Loucy (cell line): ENCODE measurements around the gene CORO7.
A peak's percentile ranks its signal among the peaks of the same experiment; 100 is the strongest.

Source experiments
- H2AFZ ChIP-seq: fragments of 200-600 bp; sonication (generic); 2 replicates; pipeline ENCODE4 v1.6.0; 2016; ENCODE audit warnings: antibody characterized with exemption, mild to moderate bottlenecking, low read length, moderate library complexity
- H3F3A ChIP-seq: fragments of 200-600 bp; 2 replicates; pipeline ENCODE4 v1.6.0; 2016; ENCODE audit warnings: antibody characterized with exemption, low read depth, mild to moderate bottlenecking
- H3K27me3 ChIP-seq: fragments of 200-600 bp; sonication (generic); 2 replicates; pipeline ENCODE4 v1.6.1; 2014; ENCODE audit warnings: low read length, mild to moderate bottlenecking; ENCODE audit not compliant: insufficient read depth, poor library complexity, severe bottlenecking
- H3K36me3 ChIP-seq: fragments of 200-600 bp; sonication (generic); 2 replicates; pipeline ENCODE4 v1.6.1; 2016; ENCODE audit warnings: low read length; ENCODE audit not compliant: insufficient read depth
- H3K4me1 ChIP-seq: fragments of 200-600 bp; sonication (generic); 2 replicates; pipeline ENCODE4 v1.5.1; 2014; ENCODE audit warnings: low read length, mild to moderate bottlenecking; ENCODE audit not compliant: insufficient read depth, poor library complexity, severe bottlenecking
- H3K4me2 ChIP-seq: fragments of 200-600 bp; sonication (generic); 2 replicates; pipeline ENCODE4 v1.6.0; 2014; ENCODE audit warnings: antibody characterized with exemption, low read length, low read depth, mild to moderate bottlenecking; ENCODE audit not compliant: poor library complexity, severe bottlenecking
- H3K4me3 ChIP-seq: fragments of 200-600 bp; sonication (generic); 2 replicates; pipeline ENCODE4 v1.5.1; 2014; ENCODE audit warnings: low read length, mild to moderate bottlenecking, mixed read lengths; ENCODE audit not compliant: poor library complexity, severe bottlenecking
- H3K79me2 ChIP-seq: fragments of 200-600 bp; sonication (generic); 2 replicates; pipeline ENCODE4 v1.6.1; 2014; ENCODE audit warnings: low read length; ENCODE audit not compliant: insufficient read depth
- H3K9ac ChIP-seq: fragments of 200-600 bp; sonication (generic); 2 replicates; pipeline ENCODE4 v1.6.0; 2014; ENCODE audit warnings: mild to moderate bottlenecking, low read depth, low read length, moderate library complexity; ENCODE audit not compliant: poor library complexity, severe bottlenecking
- H3K9me2 ChIP-seq: fragments of 200-600 bp; sonication (generic); replicated peaks from 2 replicates; pipeline ENCODE4 v1.6.1; 2016; ENCODE audit warnings: low read depth, low read length, mixed read lengths
- H3K9me3 ChIP-seq: fragments of 200-600 bp; sonication (generic); 2 replicates; pipeline ENCODE4 v1.6.1; 2014; ENCODE audit warnings: mild to moderate bottlenecking, antibody characterized with exemption, low read length, low read depth; ENCODE audit not compliant: insufficient read depth
- H4K20me1 ChIP-seq: fragments of 200-600 bp; sonication (generic); 2 replicates; pipeline ENCODE4 v1.6.0; 2014; ENCODE audit warnings: antibody characterized with exemption, low read length, mild to moderate bottlenecking; ENCODE audit not compliant: insufficient read depth, poor library complexity, severe bottlenecking
- CTCF ChIP-seq: fragments of 200-600 bp; sonication (generic); conservative IDR thresholded peaks from 2 replicates; pipeline ENCODE4 v1.5.1; 2014; ENCODE audit warnings: mild to moderate bottlenecking, antibody characterized with exemption, low read length
- EZH2phosphoT487 ChIP-seq: fragments of 200-600 bp; IDR thresholded peaks from 2 replicates; pipeline ENCODE4 v1.6.1; 2018; ENCODE audit warnings: antibody characterized with exemption, mild to moderate bottlenecking, moderate library complexity, borderline replicate concordance

Gene CORO7

GRCh38 chr16:4415538-4416199, 727 bp downstream of the CORO7 start:
- H2AFZ ChIP-seq, result peak overlapping the region; percentile 69
- H3K9ac ChIP-seq, result peak overlapping the region; percentile 78
- H3K36me3 ChIP-seq, result no peaks in the 10 kb centered on the region
- H3K4me2 ChIP-seq, result peak overlapping the region; percentile 71
- H3F3A ChIP-seq, result no peaks in the 10 kb centered on the region
- peaks cover 33% of the 10 kb centered on the region for H3K79me2 ChIP-seq
- no peaks in the 10 kb centered on the region for H3K9me2 ChIP-seq
- H4K20me1 ChIP-seq, result peaks cover 19% of the 10 kb centered on the region
- no peaks in the 10 kb centered on the region for H3K27me3 ChIP-seq
- H3K9me3 ChIP-seq, result no peaks in the 10 kb centered on the region
- peaks cover 5% of the 10 kb centered on the region for H3K4me1 ChIP-seq
- TF ChIP-seq CTCF, result no peak
- TF ChIP-seq EZH2phosphoT487, result no peak
- peak overlapping the region; percentile 89 for H3K4me3 ChIP-seq

GRCh38 chr16:4414187-4414917, 2.0 kb downstream of the CORO7 start:
- Histone ChIP-seq H3F3A (no peaks in the 10 kb centered on the region), H4K20me1 (peaks cover 19% of the 10 kb centered on the region), H3K9ac (peak overlapping the region; percentile 78), H3K9me2 (no peaks in the 10 kb centered on the region), H3K79me2 (peaks cover 33% of the 10 kb centered on the region), H3K27me3 (no peaks in the 10 kb centered on the region), H3K4me3 (peak overlapping the region; percentile 89), H2AFZ (no peak overlapping the region), H3K4me2 (peak overlapping the region; percentile 71), H3K36me3 (no peaks in the 10 kb centered on the region), H3K9me3 (no peaks in the 10 kb centered on the region), H3K4me1 (peaks cover 5% of the 10 kb centered on the region)
- no peak for TF ChIP-seq EZH2phosphoT487
- no peak for TF ChIP-seq CTCF

- no peak for TF ChIP-seq EZH2phosphoT487
- no peak for TF ChIP-seq CTCF
- H3F3A ChIP-seq, result no peaks in the 10 kb centered on the region
- H3K9me3 ChIP-seq, result no peaks in the 10 kb centered on the region
- no peak overlapping the region for H3K4me2 ChIP-seq
- H3K4me3 ChIP-seq, result no peak overlapping the region
- H3K36me3 ChIP-seq, result 0 out of 2 replicates have a peak, but pooled peaks cover 4% of the 10 kb centered on the region
- no peak overlapping the region for H2AFZ ChIP-seq
- peaks cover 33% of the 10 kb centered on the region for H3K79me2 ChIP-seq
- H4K20me1 ChIP-seq, result peaks cover 19% of the 10 kb centered on the region
- no peaks in the 10 kb centered on the region for H3K9me2 ChIP-seq
- H3K9ac ChIP-seq, result no peak overlapping the region
- peaks cover 5% of the 10 kb centered on the region for H3K4me1 ChIP-seq
- no peaks in the 10 kb centered on the region for H3K27me3 ChIP-seq
Observed at GRCh38 chr16:4412854-4413253, 3.5 kb downstream of the CORO7 start.
